ENCODE data around the gene SSR2.
A peak's percentile ranks its signal among the peaks of the same experiment; 100 is the strongest.

Gene SSR2

GRCh38 chr1:155981266-155982088, 39.3 kb downstream of the SSR2 start:
- Histone ChIP-seq H3K4me1 (ENCODE audit: control insufficient read depth, insufficient read depth, low read depth, low read length) (peaks cover 27% of the 10 kb centered on the region), H4K91ac (ENCODE audit: low read length) (peak overlapping the region; percentile 77), H3K27me3 (ENCODE audit: control insufficient read depth in 1 of 2, insufficient read depth in 1 of 2, low read length in 2 of 2) (no peaks in the 10 kb centered on the region), H2BK12ac (ENCODE audit: low read length in 2 of 2) (peak overlapping the region; percentile 29 to 90), H3K18ac (ENCODE audit: low read depth in 1 of 2, low read length in 2 of 2) (peak overlapping the region; percentile 75 to 83), H3K14ac (ENCODE audit: low read length in 2 of 2) (peak overlapping the region in 1 of 2 experiments; percentile 26), H2AFZ (ENCODE audit: low read depth, low read length) (no peak overlapping the region), H2BK15ac (ENCODE audit: low read depth, poor library complexity, severe bottlenecking) (peak overlapping the region; percentile 80), H3K4me2 (ENCODE audit: low read length, poor library complexity, severe bottlenecking) (no peak overlapping the region), H3K36me3 (ENCODE audit: control insufficient read depth in 1 of 2, insufficient read depth in 2 of 2, low read depth in 1 of 2, low read length in 2 of 2) (no peaks in the 10 kb centered on the region), H3K23ac (ENCODE audit: low read length in 2 of 2) (no peak overlapping the region), H3K27ac (ENCODE audit: low read length, poor library complexity, severe bottlenecking) (no peak overlapping the region), H3K9me3 (ENCODE audit: control insufficient read depth, low read length) (no peaks in the 10 kb centered on the region), H4K8ac (ENCODE audit: low read length) (peak overlapping the region; percentile 81), H3K4ac (ENCODE audit: low read depth in 1 of 2, low read length in 2 of 2) (peak overlapping the region; percentile 24 to 80), H3K79me1 (replicated peaks; ENCODE audit: low read length, poor library complexity, severe bottlenecking) (peaks cover 5% of the 10 kb centered on the region), H3K9ac (ENCODE audit: low read length) (peak overlapping the region; percentile 95), H2AK5ac (ENCODE audit: low read length, severe bottlenecking) (peak overlapping the region; percentile 80), H2BK120ac (ENCODE audit: low read depth, low read length) (peak overlapping the region; percentile 69), H3K4me3 (ENCODE audit: insufficient read depth in 1 of 2, low read depth in 1 of 2, low read length in 2 of 2) (peak overlapping the region in 1 of 2 experiments; percentile 92), H2BK5ac (ENCODE audit: low read depth, low read length, poor library complexity, severe bottlenecking) (peak overlapping the region; percentile 10)
- DNase-seq = peak; percentile 85
- WGBS = 67% methylated on average over 5 of the region's 6 CpGs

- Histone ChIP-seq H2BK5ac (ENCODE audit: low read depth, low read length, poor library complexity, severe bottlenecking) (no peak overlapping the region), H4K91ac (ENCODE audit: low read length) (peak overlapping the region; percentile 36), H3K4me3 (ENCODE audit: insufficient read depth in 1 of 2, low read depth in 1 of 2, low read length in 2 of 2) (peak overlapping the region in 1 of 2 experiments; percentile 92), H3K23ac (ENCODE audit: low read length in 2 of 2) (peak overlapping the region in 1 of 2 experiments; percentile 65), H3K36me3 (ENCODE audit: control insufficient read depth in 1 of 2, insufficient read depth in 2 of 2, low read depth in 1 of 2, low read length in 2 of 2) (no peaks in the 10 kb centered on the region), H3K4ac (ENCODE audit: low read depth in 1 of 2, low read length in 2 of 2) (peak overlapping the region; percentile 16 to 94), H3K14ac (ENCODE audit: low read length in 2 of 2) (peak overlapping the region in 1 of 2 experiments; percentile 91), H2BK12ac (ENCODE audit: low read length in 2 of 2) (peak overlapping the region in 1 of 2 experiments; percentile 75), H3K27me3 (ENCODE audit: control insufficient read depth in 1 of 2, insufficient read depth in 1 of 2, low read length in 2 of 2) (no peaks in the 10 kb centered on the region), H2BK15ac (ENCODE audit: low read depth, poor library complexity, severe bottlenecking) (peak overlapping the region; percentile 75), H2AK5ac (ENCODE audit: low read length, severe bottlenecking) (peak overlapping the region; percentile 5), H2BK120ac (ENCODE audit: low read depth, low read length) (peak overlapping the region; percentile 92), H4K8ac (ENCODE audit: low read length) (peak overlapping the region; percentile 10), H3K18ac (ENCODE audit: low read depth in 1 of 2, low read length in 2 of 2) (peak overlapping the region; percentile 17 to 67), H3K9me3 (ENCODE audit: control insufficient read depth, low read length) (no peaks in the 10 kb centered on the region), H3K27ac (ENCODE audit: low read length, poor library complexity, severe bottlenecking) (peak overlapping the region; percentile 2), H3K4me1 (ENCODE audit: control insufficient read depth, insufficient read depth, low read depth, low read length) (peaks cover 35% of the 10 kb centered on the region), H2AFZ (ENCODE audit: low read depth, low read length) (no peak overlapping the region), H3K4me2 (ENCODE audit: low read length, poor library complexity, severe bottlenecking) (peak overlapping the region; percentile 86), H3K9ac (ENCODE audit: low read length) (peak overlapping the region; percentile 95), H3K79me1 (replicated peaks; ENCODE audit: low read length, poor library complexity, severe bottlenecking) (peaks cover 5% of the 10 kb centered on the region)
- DNase-seq = no peak
- 63% methylated on average over 4 of the region's 4 CpGs for WGBS
Measured at GRCh38 chr1:155979597-155980343, 41.0 kb downstream of the SSR2 start.

GRCh38 chr1:155978973-155979429, 41.8 kb downstream of the SSR2 start:
- H2BK120ac ChIP-seq (ENCODE audit: low read depth, low read length) = peak overlapping the region; percentile 92

More at GRCh38 chr1:155978973-155979429, 41.8 kb downstream of the SSR2 start:
- H2AK5ac ChIP-seq (ENCODE audit: low read length, severe bottlenecking) = peak overlapping the region; percentile 5
- peak overlapping the region; percentile 86 for H3K4me2 ChIP-seq (ENCODE audit: low read length, poor library complexity, severe bottlenecking)
- peaks cover 0 to 5% of the 10 kb centered on the region in 2 experiments for H3K36me3 ChIP-seq (ENCODE audit: control insufficient read depth in 1 of 2, insufficient read depth in 2 of 2, low read depth in 1 of 2, low read length in 2 of 2)
- DNase-seq = peak; percentile 61
- peak overlapping the region; percentile 52 for H3K27ac ChIP-seq (ENCODE audit: low read length, poor library complexity, severe bottlenecking)
- peak overlapping the region; percentile 47 for H2AFZ ChIP-seq (ENCODE audit: low read depth, low read length)
- H3K4ac ChIP-seq (ENCODE audit: low read depth in 1 of 2, low read length in 2 of 2) = peak overlapping the region in 1 of 2 experiments; percentile 94
- peaks cover 5% of the 10 kb centered on the region for H3K79me1 ChIP-seq (replicated peaks; ENCODE audit: low read length, poor library complexity, severe bottlenecking)
- H3K23ac ChIP-seq (ENCODE audit: low read length in 2 of 2) = no peak overlapping the region
- H3K4me3 ChIP-seq (ENCODE audit: insufficient read depth in 1 of 2, low read depth in 1 of 2, low read length in 2 of 2) = peak overlapping the region; percentile 92
- H2BK5ac ChIP-seq (ENCODE audit: low read depth, low read length, poor library complexity, severe bottlenecking) = peak overlapping the region; percentile 10
- no peaks in the 10 kb centered on the region for H3K27me3 ChIP-seq (ENCODE audit: control insufficient read depth in 1 of 2, insufficient read depth in 1 of 2, low read length in 2 of 2)
- WGBS = 12% methylated on average over 8 of the region's 8 CpGs
- H3K9me3 ChIP-seq (ENCODE audit: control insufficient read depth, low read length) = no peaks in the 10 kb centered on the region
- peak overlapping the region; percentile 42 for H4K8ac ChIP-seq (ENCODE audit: low read length)
- peak overlapping the region in 1 of 2 experiments; percentile 33 for H2BK12ac ChIP-seq (ENCODE audit: low read length in 2 of 2)
- H4K91ac ChIP-seq (ENCODE audit: low read length) = peak overlapping the region; percentile 52
- H3K9ac ChIP-seq (ENCODE audit: low read length) = peak overlapping the region; percentile 95
- peak overlapping the region; percentile 86 for H2BK15ac ChIP-seq (ENCODE audit: low read depth, poor library complexity, severe bottlenecking)
- H3K18ac ChIP-seq (ENCODE audit: low read depth in 1 of 2, low read length in 2 of 2) = peak overlapping the region; percentile 83 to 86
- peaks cover 43% of the 10 kb centered on the region for H3K4me1 ChIP-seq (ENCODE audit: control insufficient read depth, insufficient read depth, low read depth, low read length)
- peak overlapping the region in 1 of 2 experiments; percentile 91 for H3K14ac ChIP-seq (ENCODE audit: low read length in 2 of 2)

Data from mesenchymal stem cell (in vitro differentiated cells and primary cell).